Progenitor cell of endocrine pancreas (in vitro differentiated cells): ENCODE measurements around the gene SIRT1. TPM values are rescaled to one million over a fixed set of nuclear protein-coding genes. Genes with fewer than 3 reads are reported as not detected.

Experiments used
- DNase-seq: peaks from one replicate; pipeline ENCODE4 v3.0.0; 2021; ENCODE audit warnings: low spot score; ENCODE audit not compliant: unreplicated experiment
- H3K27ac Mint-ChIP-seq: 2 replicates; pipeline ENCODE4 v1.8.0; 2021; ENCODE audit warnings: mild to moderate bottlenecking, moderate library complexity, mixed read lengths
- H3K27me3 Mint-ChIP-seq: 2 replicates; pipeline ENCODE4 v1.8.0; 2021; ENCODE audit warnings: mixed read lengths
- H3K36me3 Mint-ChIP-seq: 2 replicates; pipeline ENCODE4 v1.8.0; 2022; ENCODE audit warnings: mixed read lengths; ENCODE audit not compliant: insufficient read depth
- H3K4me1 Mint-ChIP-seq: 2 replicates; pipeline ENCODE4 v1.8.0; 2021; ENCODE audit warnings: low read depth, mixed read lengths
- H3K4me3 Mint-ChIP-seq: 2 replicates; pipeline ENCODE4 v1.8.0; 2021; ENCODE audit warnings: low read depth, mild to moderate bottlenecking, moderate library complexity, mixed read lengths
- H3K9me3 Mint-ChIP-seq: 2 replicates; pipeline ENCODE4 v1.8.0; 2021; ENCODE audit warnings: low read depth, mixed read lengths
- total RNA-seq: library from RNA; stranded (reverse); gene quantifications from 2 replicates; pipeline ENCODE4 v1.2.1, GENCODE V29; 2021
- TF ChIP-seq, protein P1 (sequence below): fragments of 200-600 bp; sonication (generic); IDR thresholded peaks from one replicate; pipeline ENCODE4 v1.5.0; 2021; ENCODE audit warnings: antibody characterized with exemption, mild to moderate bottlenecking; ENCODE audit not compliant: unreplicated experiment

The SIRT1 gene
- total RNA-seq, 1 donor from 2014 or later = 36.2 TPM

DNA sequence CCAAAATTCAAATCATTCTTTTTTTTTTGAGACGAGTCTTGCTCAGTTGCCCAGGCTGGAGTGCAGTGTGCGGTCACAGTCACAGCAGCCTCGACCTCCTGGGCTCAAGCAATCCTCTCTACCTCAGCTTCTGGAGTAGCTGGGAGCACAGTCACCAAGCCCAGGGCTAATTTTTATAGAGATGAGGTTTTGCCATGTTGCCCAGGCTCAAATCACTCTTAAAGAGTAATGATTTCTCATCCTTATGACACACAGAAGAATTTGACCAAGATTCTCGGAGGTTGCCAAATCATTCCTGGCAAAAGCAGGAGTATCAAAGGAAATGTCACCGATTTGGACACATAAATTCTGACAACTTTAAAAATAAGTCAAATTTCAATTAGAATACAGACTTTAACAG, 39.1 kb downstream of the SIRT1 start:
- TF ChIP-seq, protein P1, sequence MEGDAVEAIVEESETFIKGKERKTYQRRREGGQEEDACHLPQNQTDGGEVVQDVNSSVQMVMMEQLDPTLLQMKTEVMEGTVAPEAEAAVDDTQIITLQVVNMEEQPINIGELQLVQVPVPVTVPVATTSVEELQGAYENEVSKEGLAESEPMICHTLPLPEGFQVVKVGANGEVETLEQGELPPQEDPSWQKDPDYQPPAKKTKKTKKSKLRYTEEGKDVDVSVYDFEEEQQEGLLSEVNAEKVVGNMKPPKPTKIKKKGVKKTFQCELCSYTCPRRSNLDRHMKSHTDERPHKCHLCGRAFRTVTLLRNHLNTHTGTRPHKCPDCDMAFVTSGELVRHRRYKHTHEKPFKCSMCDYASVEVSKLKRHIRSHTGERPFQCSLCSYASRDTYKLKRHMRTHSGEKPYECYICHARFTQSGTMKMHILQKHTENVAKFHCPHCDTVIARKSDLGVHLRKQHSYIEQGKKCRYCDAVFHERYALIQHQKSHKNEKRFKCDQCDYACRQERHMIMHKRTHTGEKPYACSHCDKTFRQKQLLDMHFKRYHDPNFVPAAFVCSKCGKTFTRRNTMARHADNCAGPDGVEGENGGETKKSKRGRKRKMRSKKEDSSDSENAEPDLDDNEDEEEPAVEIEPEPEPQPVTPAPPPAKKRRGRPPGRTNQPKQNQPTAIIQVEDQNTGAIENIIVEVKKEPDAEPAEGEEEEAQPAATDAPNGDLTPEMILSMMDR = no peak
- no peaks in the 10 kb centered on the region for H3K4me1 Mint-ChIP-seq
- H3K9me3 Mint-ChIP-seq = no peaks in the 10 kb centered on the region
- DNase-seq = no peak
- H3K27ac Mint-ChIP-seq = no peak overlapping the region
- no peaks in the 10 kb centered on the region for H3K27me3 Mint-ChIP-seq
- peaks cover 7% of the 10 kb centered on the region for H3K36me3 Mint-ChIP-seq
- no peak overlapping the region for H3K4me3 Mint-ChIP-seq

DNA sequence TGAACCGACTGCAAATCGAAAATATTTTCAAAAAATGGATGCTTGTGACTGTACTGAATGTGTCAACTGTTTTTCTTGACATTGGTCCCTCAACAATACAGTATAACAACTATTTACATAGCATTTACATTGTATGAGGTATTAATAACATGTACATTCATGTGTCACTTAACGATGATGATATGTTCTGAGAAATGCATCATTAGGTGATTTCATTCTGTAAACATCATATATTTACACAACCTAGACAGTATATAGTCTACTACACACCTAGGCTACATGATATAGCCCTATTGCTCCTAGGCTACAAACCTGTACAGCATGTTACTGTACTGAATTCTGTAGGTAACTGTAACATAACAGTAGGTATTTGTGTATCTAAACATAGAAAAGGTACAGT, 39.7 kb downstream of the SIRT1 start:
- no peak overlapping the region for H3K27ac Mint-ChIP-seq
- H3K36me3 Mint-ChIP-seq = peaks cover 6% of the 10 kb centered on the region
- DNase-seq = no peak
- no peaks in the 10 kb centered on the region for H3K4me1 Mint-ChIP-seq
- TF ChIP-seq, protein P1 = no peak
- H3K27me3 Mint-ChIP-seq = no peaks in the 10 kb centered on the region
- no peak overlapping the region for H3K4me3 Mint-ChIP-seq
- no peaks in the 10 kb centered on the region for H3K9me3 Mint-ChIP-seq

DNA sequence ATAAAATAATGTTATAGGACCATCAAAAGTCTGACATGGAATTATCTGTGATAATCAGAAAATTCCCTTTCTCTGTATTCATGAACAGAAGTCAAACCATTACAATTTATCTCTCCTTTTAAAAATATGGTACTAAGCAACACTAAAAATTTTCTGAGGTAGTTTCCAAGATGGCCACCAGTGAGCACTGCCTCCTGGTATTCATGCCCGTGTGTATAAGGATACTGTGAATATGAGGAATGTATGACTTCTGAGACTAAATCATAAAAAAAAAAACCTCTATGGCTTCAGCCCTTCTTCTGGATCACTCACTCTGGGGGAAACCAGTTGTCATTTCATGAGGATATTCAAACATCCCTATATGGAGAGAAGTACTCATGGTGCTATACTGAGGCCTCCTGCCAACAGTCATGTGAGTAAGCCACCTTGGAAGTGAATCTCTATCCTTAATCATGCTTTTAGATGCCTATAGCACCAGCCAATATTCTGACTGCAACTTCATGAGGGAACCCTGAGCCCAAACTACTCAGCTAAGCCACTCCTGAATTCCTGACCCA, 41.1 kb downstream of the SIRT1 start:
- Mint-ChIP-seq H3K27me3 (no peaks in the 10 kb centered on the region), H3K4me3 (no peak overlapping the region), H3K27ac (no peak overlapping the region), H3K4me1 (no peaks in the 10 kb centered on the region), H3K36me3 (peaks cover 9% of the 10 kb centered on the region), H3K9me3 (no peaks in the 10 kb centered on the region)
- TF ChIP-seq, protein P1 = no peak
- DNase-seq = no peak

DNA sequence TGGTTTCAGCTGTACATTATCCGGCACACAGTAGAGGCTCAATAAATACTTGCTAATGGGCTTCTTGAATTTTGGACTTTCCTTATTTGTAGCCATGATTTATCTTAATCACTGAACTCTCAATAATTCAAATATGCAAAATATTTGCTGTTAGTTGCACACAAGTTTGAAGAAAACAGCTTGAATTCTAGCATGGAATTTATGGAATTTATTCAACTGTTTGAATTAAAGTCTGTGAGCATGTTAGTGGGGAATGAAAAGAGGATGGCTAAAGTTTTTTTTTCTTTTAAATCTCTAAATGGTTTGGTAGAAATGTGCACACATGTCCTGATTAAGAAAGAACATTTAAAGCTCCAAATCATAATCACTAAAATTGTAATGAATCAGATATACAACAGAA, 42.5 kb downstream of the SIRT1 start:
- H3K4me3 Mint-ChIP-seq = no peak overlapping the region
- DNase-seq = no peak
- no peaks in the 10 kb centered on the region for H3K4me1 Mint-ChIP-seq
- no peak overlapping the region for H3K27ac Mint-ChIP-seq
- peaks cover 10% of the 10 kb centered on the region for H3K36me3 Mint-ChIP-seq
- no peaks in the 10 kb centered on the region for H3K27me3 Mint-ChIP-seq
- no peaks in the 10 kb centered on the region for H3K9me3 Mint-ChIP-seq
- TF ChIP-seq, protein P1 = no peak

DNA sequence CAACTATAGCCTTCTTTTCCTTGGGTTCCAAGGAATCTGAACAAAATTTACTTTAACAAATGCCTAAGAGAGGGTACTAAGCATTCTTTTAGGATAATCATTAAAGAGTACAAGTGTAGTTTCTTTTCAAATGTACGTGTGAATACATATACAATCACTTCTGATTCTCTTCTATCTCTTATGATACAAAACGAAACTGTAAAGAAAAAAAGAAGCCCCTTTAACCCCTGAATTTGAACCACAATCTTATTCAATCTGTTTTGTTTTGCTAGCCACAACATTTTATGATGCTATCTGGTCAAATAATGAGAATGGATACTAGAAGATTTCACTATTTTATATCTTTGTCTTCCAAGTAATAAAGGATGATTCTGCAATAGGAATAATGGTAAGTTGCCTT, 48.7 kb downstream of the SIRT1 start:
- H3K36me3 Mint-ChIP-seq = peaks cover 11% of the 10 kb centered on the region
- no peaks in the 10 kb centered on the region for H3K27me3 Mint-ChIP-seq
- no peaks in the 10 kb centered on the region for H3K9me3 Mint-ChIP-seq
- no peak for DNase-seq
- TF ChIP-seq, protein P1 = no peak
- H3K4me1 Mint-ChIP-seq = no peaks in the 10 kb centered on the region
- no peak overlapping the region for H3K4me3 Mint-ChIP-seq
- no peak overlapping the region for H3K27ac Mint-ChIP-seq
